ENCODE measurements around the gene SMYD3. TPM values are rescaled to one million over a fixed set of nuclear protein-coding genes. Genes with fewer than 3 reads are reported as not detected.
A peak's percentile ranks its signal among the peaks of the same experiment; 100 is the strongest.

SMYD3 gene
- total and polyA plus RNA-seq, 9 of the 15 experiments (the other 6 are each of a cell fraction or from before 2014, with no cell fraction given): 128 to 440 (median 197) TPM

- FAIRE-seq (no peak), ATAC-seq (peak; percentile 64), DNase-seq (ENCODE audit: extremely low read depth in 1 of 4, low spot score in 3 of 4) (peak in 2 of 4 experiments; percentile 24 to 47)
- POLR2A ChIA-PET: interaction anchor here (1.0 kb wide), 1 partner anchor 13 kb away, joined by 3 read pairs; no protein-coding TSS in a partner anchor
- H3K4me1 ChIP-seq (replicated peaks in 1 of 2; ENCODE audit: control insufficient read depth in 2 of 2, insufficient read depth in 2 of 2, low read length in 2 of 2): peaks cover 5 to 8% of the 10 kb centered on the region in 2 experiments; a peak in 2 of 5 replicates
- H3K27ac ChIP-seq (ENCODE audit: extremely low read depth, low read depth, low read length): no peak overlapping the region; the same call in 2 of the 3 replicates
- no peaks in the 10 kb centered on the region for H3K27me3 ChIP-seq (ENCODE audit: control insufficient read depth in 2 of 2, insufficient read depth in 2 of 2, low read length in 2 of 2)
- no peaks in the 10 kb centered on the region for H4K20me1 ChIP-seq (replicated peaks; ENCODE audit: control insufficient read depth, insufficient read depth, low read length)
- H3K9ac ChIP-seq (ENCODE audit: insufficient read depth in 1 of 2, low read depth in 2 of 2, low read length in 2 of 2): no peak overlapping the region
- no peak overlapping the region for H3K4me2 ChIP-seq (ENCODE audit: insufficient read depth, low read length)
- H3K4me3 ChIP-seq: no peak overlapping the region
- 32% methylated on average over 4 of the region's 4 CpGs for WGBS (ENCODE audit: insufficient coverage, low coverage, missing lambda C conversion rate)
- intact Hi-C loops (cut with micrococcal nuclease) (no loop called here), in situ Hi-C loops (cut with MboI) (no loop called here)
- peaks cover 4% of the 10 kb centered on the region; the same call in 2 of the 3 replicates for H3K79me2 ChIP-seq (ENCODE audit: control insufficient read depth, insufficient read depth, low read length)
- no peaks in the 10 kb centered on the region for H3K9me3 ChIP-seq (replicated peaks; ENCODE audit: control insufficient read depth, insufficient read depth, low read depth, low read length)
- H3K9me1 ChIP-seq (ENCODE audit: control insufficient read depth, insufficient read depth, low read length): no peaks in the 10 kb centered on the region
- CTCF ChIA-PET (ENCODE audit: low intra/inter-chr PET ratio): no interaction called here
- H2AFZ ChIP-seq (ENCODE audit: low read depth, low read length): no peak overlapping the region
- H3K36me3 ChIP-seq (ENCODE audit: control insufficient read depth, insufficient read depth, low read length): no peaks in the 10 kb centered on the region
- BruUV-seq (replicated peaks): no TSS peak
- 0 out of 2 replicates have a peak, but pooled peaks have one; percentile 4 for TF ChIP-seq JUND (IDR thresholded peaks at IDR 0.05; ENCODE audit: borderline replicate concordance, low read depth, low read length)
- peak; percentile 49; the same call in 1 of the 3 replicates for TF ChIP-seq JUND (tag; IDR thresholded peaks at IDR 0.05; ENCODE audit: borderline replicate concordance, low read depth, low read length)
- TF ChIP-seq TAF15 (IDR thresholded peaks at IDR 0.05; ENCODE audit: low read depth, low read length): no peak
- TF ChIP-seq ATF7 (IDR thresholded peaks at IDR 0.05): 0 out of 2 replicates have a peak, but pooled peaks have one; percentile 18
- TF ChIP-seq, protein P1, sequence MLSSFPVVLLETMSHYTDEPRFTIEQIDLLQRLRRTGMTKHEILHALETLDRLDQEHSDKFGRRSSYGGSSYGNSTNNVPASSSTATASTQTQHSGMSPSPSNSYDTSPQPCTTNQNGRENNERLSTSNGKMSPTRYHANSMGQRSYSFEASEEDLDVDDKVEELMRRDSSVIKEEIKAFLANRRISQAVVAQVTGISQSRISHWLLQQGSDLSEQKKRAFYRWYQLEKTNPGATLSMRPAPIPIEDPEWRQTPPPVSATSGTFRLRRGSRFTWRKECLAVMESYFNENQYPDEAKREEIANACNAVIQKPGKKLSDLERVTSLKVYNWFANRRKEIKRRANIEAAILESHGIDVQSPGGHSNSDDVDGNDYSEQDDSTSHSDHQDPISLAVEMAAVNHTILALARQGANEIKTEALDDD (IDR thresholded peaks at IDR 0.05): no peak
- no peak for TF ChIP-seq PBX2 (CRISPR knock-in tag; IDR thresholded peaks at IDR 0.05; ENCODE audit: low read depth)
- TF ChIP-seq PBX2 (tag; conservative IDR thresholded peaks at IDR 0.05; ENCODE audit: low read depth): peak; percentile 65
- peak; percentile 79; the same call in 1 of the 2 replicates for TF ChIP-seq MEF2A (IDR thresholded peaks at IDR 0.05; ENCODE audit: control insufficient read depth, low read depth, low read length)
- 0 out of 2 replicates have a peak, but pooled peaks have one; percentile 18 for TF ChIP-seq RB1 (IDR thresholded peaks at IDR 0.05; ENCODE audit: low read depth)
- no peak for TF ChIP-seq FOXK1 (CRISPR knock-in tag; IDR thresholded peaks at IDR 0.05; ENCODE audit: borderline replicate concordance)
- no peak for TF ChIP-seq ZNF584 (CRISPR knock-in tag; IDR thresholded peaks at IDR 0.05; ENCODE audit: low read depth)
- no peak for TF ChIP-seq EP400 (IDR thresholded peaks at IDR 0.05)
- TF ChIP-seq ARNT (IDR thresholded peaks at IDR 0.05): no peak
- no peak for TF ChIP-seq ZNF143 (CRISPR knock-in tag; IDR thresholded peaks at IDR 0.05)
- TF ChIP-seq ZNF764 (CRISPR knock-in tag; IDR thresholded peaks at IDR 0.05; ENCODE audit: low read depth): no peak
- 0 out of 2 replicates have a peak, but pooled peaks have one; percentile 43 for TF ChIP-seq SMAD4 (CRISPR knock-in tag; conservative IDR thresholded peaks at IDR 0.05)
- TF ChIP-seq NONO (IDR thresholded peaks at IDR 0.05; ENCODE audit: low read depth in 2 of 2, low read length in 1 of 2): no peak
- TF ChIP-seq SMARCA4 (IDR thresholded peaks at IDR 0.05): 0 out of 2 replicates have a peak, but pooled peaks have one; percentile 29
- peak; percentile 82 for TF ChIP-seq PKNOX1 (IDR thresholded peaks at IDR 0.05)
- TF ChIP-seq ELF4 (CRISPR knock-in tag; IDR thresholded peaks at IDR 0.05): no peak
These were observed 415.6 kb downstream of the SMYD3 start for GRCh38 chr1:246091477-246091876.

Measured in K562 (cell line).